Measurements from ENCODE around the gene LRRC25. TPM values are rescaled to one million over a fixed set of nuclear protein-coding genes. Genes with fewer than 3 reads are reported as not detected.

LRRC25 gene
- total and polyA plus RNA-seq, 10 of the 15 experiments (the other 5 are each of a cell fraction or from before 2014, with no cell fraction given) = 0.38 to 2.9 (median 1.2) TPM

- TF ChIP-seq RELA (IDR thresholded peaks at IDR 0.05; ENCODE audit: borderline replicate concordance, partially characterized antibody) (peak; percentile 69), BMI1 (IDR thresholded peaks at IDR 0.05; ENCODE audit: borderline replicate concordance) (no peak), EP300 (IDR thresholded peaks at IDR 0.05; ENCODE audit: borderline replicate concordance in 1 of 2, control insufficient read depth in 1 of 2, low read depth in 2 of 2, low read length in 2 of 2) (peak; percentile 72 to 88), MTA3 (IDR thresholded peaks at IDR 0.05; ENCODE audit: borderline replicate concordance, low read length) (no peak), ZNF384 (IDR thresholded peaks at IDR 0.05; ENCODE audit: borderline replicate concordance, low read depth, low read length) (no peak), CBFB (IDR thresholded peaks at IDR 0.05; ENCODE audit: low read depth) (peak; percentile 85), SUZ12 (IDR thresholded peaks at IDR 0.05; ENCODE audit: unreplicated experiment) (no peak), SIN3A (IDR thresholded peaks at IDR 0.05; ENCODE audit: low read depth, low read length) (peak; percentile 58; the same call in 1 of the 2 replicates), RBBP5 (conservative IDR thresholded peaks at IDR 0.05) (no peak), MYB (IDR thresholded peaks at IDR 0.05; ENCODE audit: borderline replicate concordance, low read depth, low read length) (no peak; the same call in 1 of the 2 replicates), CHD4 (IDR thresholded peaks at IDR 0.05) (no peak), ZNF217 (IDR thresholded peaks at IDR 0.05) (peak; percentile 26; the same call in 1 of the 2 replicates), YY1 (IDR thresholded peaks at IDR 0.05; ENCODE audit: low read depth, low read length) (peak; percentile 44; the same call in 1 of the 2 replicates), TCF7 (IDR thresholded peaks at IDR 0.05; ENCODE audit: borderline replicate concordance) (no peak), ZBTB40 (IDR thresholded peaks at IDR 0.05; ENCODE audit: borderline replicate concordance) (peak; percentile 84; the same call in 1 of the 2 replicates), JUNB (IDR thresholded peaks at IDR 0.05) (peak; percentile 59), GATAD2B (conservative IDR thresholded peaks at IDR 0.05; ENCODE audit: low read depth) (0 out of 2 replicates have a peak, but pooled peaks have one; percentile 82), ZBED1 (IDR thresholded peaks at IDR 0.05; ENCODE audit: borderline replicate concordance) (peak; percentile 65; the same call in 1 of the 2 replicates), BCL11A (IDR thresholded peaks at IDR 0.05; ENCODE audit: low read depth, low read length) (peak; percentile 39; the same call in 1 of the 2 replicates), BCL3 (IDR thresholded peaks at IDR 0.05; ENCODE audit: borderline replicate concordance, insufficient read depth, low read depth, low read length, poor library complexity, severe bottlenecking) (peak; percentile 80), IRF3 (IDR thresholded peaks at IDR 0.05) (no peak), NFYA (IDR thresholded peaks at IDR 0.05; ENCODE audit: borderline replicate concordance, low read depth, low read length) (no peak), ZSCAN29 (IDR thresholded peaks at IDR 0.05) (no peak), SMC3 (IDR thresholded peaks at IDR 0.05; ENCODE audit: borderline replicate concordance, low read length) (no peak), HDAC6 (IDR thresholded peaks at IDR 0.05; ENCODE audit: unreplicated experiment) (no peak), YBX1 (IDR thresholded peaks at IDR 0.05) (no peak)
Observed at GRCh38 chr19:18373892-18374629, 23.4 kb downstream of the LRRC25 start (continued).
